Keratinocyte (primary cell): Measurements from ENCODE around the gene PIGW. TPM values are rescaled to one million over a fixed set of nuclear protein-coding genes. Genes with fewer than 3 reads are reported as not detected.

ENCODE experiments used
- DNase-seq: peaks from one replicate; pipeline ENCODE4 v3.0.0-alpha.2; 2011; ENCODE audit warnings: low read depth, missing footprints, low spot score
- FAIRE-seq: peaks from 2 replicates; lab custom pipeline; 2011; peaks lifted over from hg19 to GRCh38; lab: Jason Lieb, UNC
- H2AFZ ChIP-seq: 2 replicates; pipeline ENCODE4 v1.6.0; 2012; ENCODE audit warnings: low read length, control low read depth, inconsistent platforms; ENCODE audit not compliant: control insufficient read depth
- H3K27ac ChIP-seq: 2 replicates; pipeline ENCODE4 v1.5.1; 2011; ENCODE audit warnings: low read length; ENCODE audit not compliant: control insufficient read depth, insufficient read depth
- H3K27me3 ChIP-seq: 3 replicates; pipeline ENCODE4 v1.6.0; 2011; ENCODE audit warnings: low read length; ENCODE audit not compliant: control insufficient read depth, insufficient read depth; ENCODE audit errors: extremely low read depth
- H3K36me3 ChIP-seq, 2 experiments: 2 replicates in 1 of 2; 3 replicates in 1 of 2; pipeline ENCODE4 v1.5.1; 2011; ENCODE audit warnings: low read length in 2 of 2, mild to moderate bottlenecking in 1 of 2; ENCODE audit not compliant: control insufficient read depth in 2 of 2, insufficient read depth in 2 of 2; ENCODE audit errors: extremely low read depth in 1 of 2
- H3K4me1 ChIP-seq: 3 replicates; pipeline ENCODE4 v1.5.1; 2011; ENCODE audit warnings: low read length; ENCODE audit not compliant: control insufficient read depth, insufficient read depth; ENCODE audit errors: extremely low read depth
- H3K4me2 ChIP-seq: 3 replicates; pipeline ENCODE4 v1.6.0; 2011; ENCODE audit warnings: low read depth, low read length; ENCODE audit not compliant: control insufficient read depth, insufficient read depth; ENCODE audit errors: extremely low read depth
- H3K4me3 ChIP-seq, 3 experiments: fragments of 200-600 bp in 1 of 3; sonication (generic) in 1 of 3; 2 replicates in 2 of 3; 3 replicates in 1 of 3; pipeline ENCODE4 v1.5.1; 2011 to 2016; ENCODE audit warnings: low read length in 3 of 3, mild to moderate bottlenecking in 3 of 3, control low read depth in 2 of 3, inconsistent platforms in 1 of 3, low read depth in 1 of 3, mixed read lengths in 1 of 3, mixed run types in 1 of 3, moderate library complexity in 1 of 3; ENCODE audit not compliant: control insufficient read depth in 2 of 3, insufficient read depth in 2 of 3; ENCODE audit errors: extremely low read depth in 1 of 3
- H3K79me2 ChIP-seq: 2 replicates; pipeline ENCODE4 v1.6.0; 2012; ENCODE audit warnings: low read length; ENCODE audit not compliant: control insufficient read depth, insufficient read depth
- H3K9ac ChIP-seq: 3 replicates; pipeline ENCODE4 v1.6.0; 2011; ENCODE audit warnings: low read length; ENCODE audit not compliant: control insufficient read depth, insufficient read depth; ENCODE audit errors: extremely low read depth
- H3K9me1 ChIP-seq: 3 replicates; pipeline ENCODE4 v1.6.0; 2011; ENCODE audit warnings: low read length; ENCODE audit not compliant: control insufficient read depth, insufficient read depth; ENCODE audit errors: extremely low read depth
- H3K9me3 ChIP-seq: 2 replicates; pipeline ENCODE4 v1.5.1; 2012; ENCODE audit warnings: low read depth, low read length; ENCODE audit not compliant: control insufficient read depth
- H4K20me1 ChIP-seq: 3 replicates; pipeline ENCODE4 v1.6.0; 2011; ENCODE audit warnings: low read length; ENCODE audit not compliant: control insufficient read depth, insufficient read depth; ENCODE audit errors: extremely low read depth
- CTCF ChIP-seq, 3 experiments: IDR thresholded peaks in 1 of 3; conservative IDR thresholded peaks in 1 of 3; optimal IDR thresholded peaks in 1 of 3; 2 replicates in 2 of 3; 3 replicates in 1 of 3; pipeline versions ENCODE3 to v1.5.1; 2011; ENCODE audit warnings: low read length in 3 of 3, mild to moderate bottlenecking in 3 of 3, moderate library complexity in 2 of 3, control low read depth in 1 of 3, inconsistent platforms in 1 of 3; ENCODE audit not compliant: insufficient read depth in 2 of 3; ENCODE audit errors: extremely low read depth in 1 of 3
- EZH2 ChIP-seq: IDR thresholded peaks from one replicate; pipeline ENCODE4 v1.6.1; 2012; ENCODE audit warnings: inconsistent platforms, mild to moderate bottlenecking, low read length, moderate library complexity
- dilution Hi-C: fragments of 300-500 bp; cut with MboI; formaldehyde crosslinking; loops from one replicate; pipeline ENCODE4 v1.7.0; 2020; ENCODE audit warnings: low sequenced_read_pairs; ENCODE audit not compliant: extremely low pct_ligation_motif_present
- polyA plus RNA-seq, 5 experiments: library from polyadenylated mRNA; depleted of rRNA in 3 of 5; stranded (reverse) in 3 of 5; stranded (forward) in 1 of 5; unstranded in 1 of 5; fragments of >200 nt; gene quantifications; 1 replicate in 1 of 5; 2 replicates in 3 of 5; 3 replicates in 1 of 5; pipeline versions ENCODE4 v1.2.1 to v1.2.3, GENCODE V29; 2011 to 2012; ENCODE audit warnings: missing spikeins in 2 of 5, low read depth in 1 of 5, low replicate concordance in 1 of 5

PIGW gene
- polyA plus RNA-seq, 1 donor (not counting 4 experiments of a cell fraction or from before 2014, with no cell fraction given), result 9.8 TPM

- no peaks in the 10 kb centered on the region for H3K27me3 ChIP-seq
- no peak overlapping the region for H3K27ac ChIP-seq
- H4K20me1 ChIP-seq, result no peaks in the 10 kb centered on the region
- H3K4me3 ChIP-seq, result no peak overlapping the region
- no peak overlapping the region for H3K9ac ChIP-seq
- no peaks in the 10 kb centered on the region for H3K9me1 ChIP-seq
- TF ChIP-seq CTCF (optimal IDR thresholded peaks at IDR 0.05 in 1 of 3, IDR thresholded peaks at IDR 0.05 in 1 of 3, conservative IDR thresholded peaks at IDR 0.05 in 1 of 3; ENCODE audit: extremely low read depth in 1 of 3, insufficient read depth in 2 of 3, low read length in 3 of 3) (no peak), EZH2 (no peak)
- H2AFZ ChIP-seq, result no peak overlapping the region
- no peaks in the 10 kb centered on the region for H3K9me3 ChIP-seq
- DNase-seq (no peak), FAIRE-seq (no peak)
- peaks cover 31 to 54% of the 10 kb centered on the region in 2 experiments for H3K36me3 ChIP-seq
- no peaks in the 10 kb centered on the region for H3K4me1 ChIP-seq
- H3K79me2 ChIP-seq, result no peaks in the 10 kb centered on the region
- dilution Hi-C loops, result no loop called here
- no peak overlapping the region for H3K4me2 ChIP-seq
Observed at GRCh38 chr17:36514856-36515255, 19.9 kb upstream of the PIGW start.

GRCh38 chr17:36515837-36516236 is 18.9 kb upstream of the PIGW start:
- FAIRE-seq, result no peak
- Histone ChIP-seq H4K20me1 (no peaks in the 10 kb centered on the region), H3K4me2 (no peak overlapping the region), H3K9ac (no peak overlapping the region), H3K79me2 (no peaks in the 10 kb centered on the region), H3K9me3 (no peaks in the 10 kb centered on the region), H3K36me3 (peaks cover 28 to 45% of the 10 kb centered on the region in 2 experiments), H3K27ac (no peak overlapping the region), H3K27me3 (no peaks in the 10 kb centered on the region), H2AFZ (no peak overlapping the region), H3K4me1 (no peaks in the 10 kb centered on the region), H3K9me1 (no peaks in the 10 kb centered on the region), H3K4me3 (no peak overlapping the region)
- no peak for DNase-seq
- TF ChIP-seq EZH2 (no peak), CTCF (optimal IDR thresholded peaks at IDR 0.05 in 1 of 3, IDR thresholded peaks at IDR 0.05 in 1 of 3, conservative IDR thresholded peaks at IDR 0.05 in 1 of 3; ENCODE audit: extremely low read depth in 1 of 3, insufficient read depth in 2 of 3, low read length in 3 of 3) (no peak)
- dilution Hi-C loops, result no loop called here
